Naive thymus-derived CD4-positive, alpha-beta T cell (primary cell): Measurements from ENCODE around the gene CCK. TPM values are rescaled to one million over a fixed set of nuclear protein-coding genes. Genes with fewer than 3 reads are reported as not detected.

Source experiments
- ATAC-seq: fragments of 150-1000 bp; cut with Tn5 transposase; 2 replicates; pipeline ENCODE4 v1.10.0; 2021; ENCODE audit warnings: mild to moderate bottlenecking, moderate library complexity
- CTCF ChIA-PET: fragments of 350-600 bp; sonication (Branson Sonifier 250); formaldehyde crosslinking; loops from one replicate; lab custom pipeline; 2021; ENCODE audit warnings: antibody characterized with exemption; lab: Charles Lee
- POLR2A ChIA-PET: fragments of 350-600 bp; sonication (Branson Sonifier 250); formaldehyde crosslinking; loops from one replicate; lab custom pipeline; 2021; ENCODE audit warnings: antibody characterized with exemption, inconsistent platforms; lab: Charles Lee
- DNase-seq, 9 donors: peaks; one replicate each; pipeline versions ENCODE4 v3.0.0 to v3.0.0-alpha.2; 2020 to 2022; ENCODE audit warnings: mixed read lengths in 1 of 9
- H3K27ac ChIP-seq: one replicate; pipeline ENCODE4 v1.7.0; 2013; ENCODE audit warnings: mild to moderate bottlenecking, low read depth, low read length, moderate library complexity
- H3K27me3 ChIP-seq, 2 donors: one replicate each; pipeline ENCODE4 v1.7.0; 2013; ENCODE audit warnings: low read length in 2 of 2, mild to moderate bottlenecking in 2 of 2, moderate library complexity in 2 of 2; ENCODE audit not compliant: control insufficient read depth in 2 of 2, insufficient read depth in 2 of 2
- H3K36me3 ChIP-seq, 3 experiments: 1 replicate in 2 of 3; 2 replicates in 1 of 3; pipeline ENCODE4 v1.7.0; 2013; ENCODE audit warnings: low read length in 3 of 3, mild to moderate bottlenecking in 3 of 3, moderate library complexity in 1 of 3; ENCODE audit not compliant: insufficient read depth in 3 of 3, control insufficient read depth in 2 of 3
- H3K4me1 ChIP-seq, 2 donors: one replicate each; pipeline ENCODE4 v1.7.0; 2013; ENCODE audit warnings: low read length in 2 of 2, mild to moderate bottlenecking in 2 of 2, moderate library complexity in 1 of 2; ENCODE audit not compliant: control insufficient read depth in 2 of 2, insufficient read depth in 2 of 2
- H3K4me3 ChIP-seq: 2 replicates; pipeline ENCODE4 v1.7.0; 2013; ENCODE audit warnings: mild to moderate bottlenecking, low read length
- H3K9me3 ChIP-seq, 3 experiments: 1 replicate in 2 of 3; 2 replicates in 1 of 3; pipeline ENCODE4 v1.7.0; 2013; ENCODE audit warnings: low read length in 3 of 3; ENCODE audit not compliant: control insufficient read depth in 2 of 3
- H3K27ac Mint-ChIP-seq, 9 donors: one replicate each; pipeline ENCODE4 v1.8.0; 2020 to 2022; ENCODE audit warnings: mixed read lengths in 9 of 9, mild to moderate bottlenecking in 8 of 9, moderate library complexity in 5 of 9, inconsistent platforms in 2 of 9
- H3K27me3 Mint-ChIP-seq, 5 donors: one replicate each; pipeline ENCODE4 v1.8.0; 2021 to 2022; ENCODE audit warnings: mixed read lengths in 5 of 5, mild to moderate bottlenecking in 1 of 5
- H3K36me3 Mint-ChIP-seq, 5 donors: one replicate each; pipeline ENCODE4 v1.8.0; 2020 to 2022; ENCODE audit warnings: mixed read lengths in 5 of 5, mild to moderate bottlenecking in 3 of 5, inconsistent platforms in 1 of 5
- H3K4me1 Mint-ChIP-seq, 7 donors: one replicate each; pipeline ENCODE4 v1.8.0; 2020 to 2022; ENCODE audit warnings: mixed read lengths in 7 of 7, mild to moderate bottlenecking in 3 of 7, inconsistent platforms in 1 of 7
- H3K4me3 Mint-ChIP-seq, 10 donors: one replicate each; pipeline ENCODE4 v1.8.0; 2020 to 2022; ENCODE audit warnings: mild to moderate bottlenecking in 10 of 10, mixed read lengths in 10 of 10, moderate library complexity in 6 of 10, inconsistent platforms in 2 of 10
- H3K9me3 Mint-ChIP-seq, 11 donors: one replicate each; pipeline ENCODE4 v1.8.0; 2020 to 2022; ENCODE audit warnings: mixed read lengths in 11 of 11, mild to moderate bottlenecking in 4 of 11, inconsistent platforms in 1 of 11, moderate library complexity in 1 of 11
- intact Hi-C, 2 donors: fragments of 100-400 bp; cut with micrococcal nuclease; formaldehyde crosslinking; loops; one replicate each; pipeline ENCODE4 v1.15.1; 2023
- polyA plus RNA-seq, 2 donors: library from polyadenylated mRNA; unstranded; fragments of 300-500 nt; fragmentation: Illumina TruSeq; gene quantifications; one replicate each; pipeline ENCODE4 v1.2.3, GENCODE V29; 2021
- total RNA-seq, 6 experiments: library from RNA in 5 of 6; stranded (reverse) in 5 of 6; gene quantifications; 1 replicate in 5 of 6; 2 replicates in 1 of 6; pipeline ENCODE4 v1.2.3 and lab custom pipeline; 2021 to 2026

Gene CCK
- total and polyA plus RNA-seq, 7 experiments from 2014 or later = not detected

- intact Hi-C loops = no loop called here
- H3K27me3 Mint-ChIP-seq = peaks cover 0 to 20% (median 3%) of the 10 kb centered on the region in 5 donors
- H3K9me3 ChIP-seq = no peaks in the 10 kb centered on the region
- ChIA-PET CTCF (no interaction called here), POLR2A (no interaction called here)
- peaks cover 0 to 4% (median 0%) of the 10 kb centered on the region in 5 donors for H3K36me3 Mint-ChIP-seq
- no peak for ATAC-seq
- H3K4me3 Mint-ChIP-seq = no peak overlapping the region
- H3K4me1 ChIP-seq = no peaks in the 10 kb centered on the region
- H3K4me3 ChIP-seq = no peak overlapping the region
- no peak overlapping the region for H3K27ac Mint-ChIP-seq
- DNase-seq = no peak
- H3K4me1 Mint-ChIP-seq = peaks cover 0 to 13% (median 5%) of the 10 kb centered on the region in 7 donors
- no peak overlapping the region for H3K27ac ChIP-seq
- H3K36me3 ChIP-seq = no peaks in the 10 kb centered on the region
- peaks cover 0 to 6% (median 2%) of the 10 kb centered on the region in 11 donors for H3K9me3 Mint-ChIP-seq
- no peaks in the 10 kb centered on the region for H3K27me3 ChIP-seq
Measured at GRCh38 chr3:42300778-42301177, 34.8 kb upstream of the CCK start.

- CTCF ChIA-PET = no interaction called here
Measured at GRCh38 chr3:42300013-42300412, 34.0 kb upstream of the CCK start.

GRCh38 chr3:42298259-42298658, 32.3 kb upstream of the CCK start:
- Histone ChIP-seq H3K27ac (no peak overlapping the region), H3K9me3 (no peaks in the 10 kb centered on the region), H3K36me3 (no peaks in the 10 kb centered on the region), H3K4me1 (no peaks in the 10 kb centered on the region), H3K4me3 (no peak overlapping the region), H3K27me3 (peaks cover 0 to 2% of the 10 kb centered on the region in 2 donors)
- no peak for DNase-seq
- Mint-ChIP-seq H3K4me3 (no peak overlapping the region), H3K27ac (no peak overlapping the region), H3K9me3 (peaks cover 0 to 16% (median 4%) of the 10 kb centered on the region in 11 donors), H3K27me3 (peaks cover 3 to 38% (median 9%) of the 10 kb centered on the region in 5 donors), H3K36me3 (peaks cover 0 to 9% (median 0%) of the 10 kb centered on the region in 5 donors), H3K4me1 (peaks cover 0 to 5% (median 2%) of the 10 kb centered on the region in 7 donors)
- intact Hi-C loops = no loop called here
- no peak for ATAC-seq
- POLR2A ChIA-PET = no interaction called here
- CTCF ChIA-PET = no interaction called here

More at GRCh38 chr3:42300013-42300412, 34.0 kb upstream of the CCK start:
- Mint-ChIP-seq H3K9me3 (peaks cover 0 to 6% (median 2%) of the 10 kb centered on the region in 11 donors), H3K36me3 (peaks cover 0 to 4% (median 0%) of the 10 kb centered on the region in 5 donors), H3K27ac (no peak overlapping the region), H3K4me3 (no peak overlapping the region), H3K4me1 (peaks cover 0 to 11% (median 5%) of the 10 kb centered on the region in 7 donors), H3K27me3 (peaks cover 0 to 28% (median 4%) of the 10 kb centered on the region in 5 donors)
- Histone ChIP-seq H3K36me3 (no peaks in the 10 kb centered on the region), H3K27ac (no peak overlapping the region), H3K9me3 (no peaks in the 10 kb centered on the region), H3K4me1 (no peaks in the 10 kb centered on the region), H3K4me3 (no peak overlapping the region), H3K27me3 (no peaks in the 10 kb centered on the region)
- POLR2A ChIA-PET = no interaction called here
- intact Hi-C loops = no loop called here
- no peak for ATAC-seq
- peak in 4 of 9 donors; percentile 22 to 32 (median 23) for DNase-seq

GRCh38 chr3:42292009-42292408, 26.0 kb upstream of the CCK start:
- ATAC-seq = no peak
- Histone ChIP-seq H3K27ac (no peak overlapping the region), H3K36me3 (no peaks in the 10 kb centered on the region), H3K4me1 (no peaks in the 10 kb centered on the region), H3K9me3 (no peaks in the 10 kb centered on the region), H3K4me3 (no peak overlapping the region), H3K27me3 (peaks cover 0 to 2% of the 10 kb centered on the region in 2 donors)
- Mint-ChIP-seq H3K27ac (no peak overlapping the region), H3K27me3 (peaks cover 5 to 40% (median 9%) of the 10 kb centered on the region in 5 donors), H3K36me3 (peaks cover 0 to 5% (median 0%) of the 10 kb centered on the region in 5 donors), H3K4me3 (no peak overlapping the region), H3K9me3 (peaks cover 0 to 16% (median 5%) of the 10 kb centered on the region in 11 donors), H3K4me1 (peaks cover 0 to 8% (median 0%) of the 10 kb centered on the region in 7 donors)
- CTCF ChIA-PET = no interaction called here
- DNase-seq = no peak
- POLR2A ChIA-PET = no interaction called here
- intact Hi-C loops = no loop called here

- Mint-ChIP-seq H3K9me3 (peaks cover 0 to 16% (median 5%) of the 10 kb centered on the region in 11 donors), H3K27me3 (peaks cover 3 to 36% (median 6%) of the 10 kb centered on the region in 5 donors), H3K27ac (no peak overlapping the region), H3K4me1 (peaks cover 0 to 8% (median 0%) of the 10 kb centered on the region in 7 donors), H3K36me3 (peaks cover 0 to 5% (median 0%) of the 10 kb centered on the region in 5 donors), H3K4me3 (no peak overlapping the region)
- no peak overlapping the region for H3K4me3 ChIP-seq
- no peaks in the 10 kb centered on the region for H3K9me3 ChIP-seq
- H3K27me3 ChIP-seq = peaks cover 0 to 2% of the 10 kb centered on the region in 2 donors
- H3K27ac ChIP-seq = no peak overlapping the region
- no peaks in the 10 kb centered on the region for H3K4me1 ChIP-seq
- no peak for DNase-seq
- POLR2A ChIA-PET = interaction anchor here (0.6 kb wide), 1 partner anchor 81 kb away, joined by 3 read pairs; no protein-coding TSS in a partner anchor
- no peak for ATAC-seq
- CTCF ChIA-PET = no interaction called here
- no peaks in the 10 kb centered on the region for H3K36me3 ChIP-seq
- intact Hi-C loops = no loop called here
Measured at GRCh38 chr3:42290966-42291714, 25.2 kb upstream of the CCK start.

GRCh38 chr3:42289026-42289425, 23.0 kb upstream of the CCK start:
- no peak overlapping the region for H3K4me3 Mint-ChIP-seq
- DNase-seq (no peak), ATAC-seq (no peak)
- intact Hi-C loops = no loop called here
- H3K27ac Mint-ChIP-seq = no peak overlapping the region
- peaks cover 0 to 10% (median 3%) of the 10 kb centered on the region in 11 donors for H3K9me3 Mint-ChIP-seq
- no peaks in the 10 kb centered on the region for H3K36me3 Mint-ChIP-seq
- H3K27me3 ChIP-seq = no peaks in the 10 kb centered on the region
- peaks cover 0 to 21% (median 3%) of the 10 kb centered on the region in 5 donors for H3K27me3 Mint-ChIP-seq
- ChIA-PET CTCF (no interaction called here), POLR2A (no interaction called here)
- peaks cover 0 to 8% (median 0%) of the 10 kb centered on the region in 7 donors for H3K4me1 Mint-ChIP-seq
- no peaks in the 10 kb centered on the region for H3K36me3 ChIP-seq
- no peaks in the 10 kb centered on the region for H3K9me3 ChIP-seq
- no peak overlapping the region for H3K4me3 ChIP-seq
- H3K4me1 ChIP-seq = no peaks in the 10 kb centered on the region
- H3K27ac ChIP-seq = no peak overlapping the region
